Adrenal gland (tissue), 5 donors: ENCODE measurements around the gene CLIP1.

Experiments
- POLR2A ChIP-seq, 2 donors: fragments of 450-650 bp; IDR thresholded peaks; one replicate each; pipeline ENCODE4 v1.6.1; 2017; ENCODE audit warnings: antibody characterized with exemption in 2 of 2, mild to moderate bottlenecking in 2 of 2, moderate library complexity in 1 of 2
- TF ChIP-seq, protein P1 (sequence below), 6 experiments: fragments of 450-650 bp in 4 of 6; fragments of 200-600 bp in 2 of 6; sonication (generic) in 1 of 6; IDR thresholded peaks; 1 replicate in 5 of 6; 2 replicates in 1 of 6; pipeline versions ENCODE4 v1.5.1 to v1.8.0; 2016 to 2021; ENCODE audit warnings: antibody characterized with exemption in 6 of 6, mild to moderate bottlenecking in 2 of 6, moderate library complexity in 1 of 6
- donor health status: DM: no; HTN: no; CAD: no.

DNA sequence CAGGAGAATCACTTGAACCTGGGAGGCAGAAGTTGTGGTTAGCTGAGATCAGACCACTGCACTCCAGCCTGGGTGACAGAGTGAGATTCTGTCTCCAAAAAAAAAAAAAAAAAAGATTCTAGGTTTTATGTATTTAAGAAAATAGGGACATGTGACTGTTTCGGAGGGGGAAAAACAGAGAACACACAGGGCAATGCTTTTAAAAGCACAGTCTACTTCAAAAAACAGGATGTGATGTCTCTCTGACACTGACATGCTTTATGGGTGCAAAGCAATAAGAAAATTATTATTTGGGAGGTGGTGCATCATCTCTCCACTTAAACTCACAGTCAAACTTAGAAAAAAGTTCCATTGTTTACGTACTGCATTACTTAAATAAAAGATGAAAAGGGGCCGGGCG is 28.7 kb downstream of the CLIP1 start:
- TF ChIP-seq, protein P1, sequence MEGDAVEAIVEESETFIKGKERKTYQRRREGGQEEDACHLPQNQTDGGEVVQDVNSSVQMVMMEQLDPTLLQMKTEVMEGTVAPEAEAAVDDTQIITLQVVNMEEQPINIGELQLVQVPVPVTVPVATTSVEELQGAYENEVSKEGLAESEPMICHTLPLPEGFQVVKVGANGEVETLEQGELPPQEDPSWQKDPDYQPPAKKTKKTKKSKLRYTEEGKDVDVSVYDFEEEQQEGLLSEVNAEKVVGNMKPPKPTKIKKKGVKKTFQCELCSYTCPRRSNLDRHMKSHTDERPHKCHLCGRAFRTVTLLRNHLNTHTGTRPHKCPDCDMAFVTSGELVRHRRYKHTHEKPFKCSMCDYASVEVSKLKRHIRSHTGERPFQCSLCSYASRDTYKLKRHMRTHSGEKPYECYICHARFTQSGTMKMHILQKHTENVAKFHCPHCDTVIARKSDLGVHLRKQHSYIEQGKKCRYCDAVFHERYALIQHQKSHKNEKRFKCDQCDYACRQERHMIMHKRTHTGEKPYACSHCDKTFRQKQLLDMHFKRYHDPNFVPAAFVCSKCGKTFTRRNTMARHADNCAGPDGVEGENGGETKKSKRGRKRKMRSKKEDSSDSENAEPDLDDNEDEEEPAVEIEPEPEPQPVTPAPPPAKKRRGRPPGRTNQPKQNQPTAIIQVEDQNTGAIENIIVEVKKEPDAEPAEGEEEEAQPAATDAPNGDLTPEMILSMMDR (IDR thresholded peaks at IDR 0.05): no peak
- TF ChIP-seq POLR2A (IDR thresholded peaks at IDR 0.05): no peak
